Right atrium auricular region (tissue), 2 donors: Measurements from ENCODE around the gene EPRS1. TPM values are rescaled to one million over a fixed set of nuclear protein-coding genes. Genes with fewer than 3 reads are reported as not detected.

Source experiments
- DNase-seq: peaks from one replicate; pipeline ENCODE4 v3.0.0-alpha.2; 2019; ENCODE audit warnings: low spot score
- H3K27ac ChIP-seq, 2 donors: fragments of 200-600 bp; sonication (generic); 1 replicate in 1 of 2; 2 replicates in 1 of 2; pipeline ENCODE4 v1.5.1; 2016 to 2019
- H3K27me3 ChIP-seq, 2 donors: fragments of 200-600 bp; sonication (generic); one replicate each; pipeline versions ENCODE4 v1.5.1 to v1.6.0; 2017 to 2019
- H3K36me3 ChIP-seq: fragments of 200-600 bp; sonication (generic); one replicate; pipeline ENCODE4 v1.5.1; 2016
- H3K4me1 ChIP-seq, 2 donors: fragments of 200-600 bp; sonication (generic); one replicate each; pipeline versions ENCODE4 v1.5.1 to v1.6.0; 2017 to 2019
- H3K4me3 ChIP-seq, 2 donors: fragments of 200-600 bp; sonication (generic); 1 replicate in 1 of 2; 2 replicates in 1 of 2; pipeline ENCODE4 v1.5.1; 2017 to 2019; ENCODE audit warnings: mild to moderate bottlenecking in 1 of 2, moderate library complexity in 1 of 2
- H3K9me3 ChIP-seq, 2 donors: fragments of 200-600 bp; sonication (generic); one replicate each; pipeline ENCODE4 v1.5.1; 2019
- CTCF ChIP-seq, 2 donors: fragments of 200-600 bp; sonication (generic); IDR thresholded peaks; one replicate each; pipeline ENCODE4 v1.5.1; 2019; ENCODE audit warnings: antibody characterized with exemption in 2 of 2
- total RNA-seq, 2 donors: library from RNA; depleted of rRNA; stranded (reverse); fragments of >200 nt; gene quantifications; one replicate each; pipeline ENCODE4 v1.1.0, GENCODE V29; 2016

Gene EPRS1
- 10 to 100 TPM; 39.1 to 55.4 TPM for total RNA-seq

- H3K4me3 ChIP-seq: peak within 1 kb of the TSS; percentile 74 to 88
- H3K27ac ChIP-seq: peak within 1 kb of the TSS; percentile 86 to 94
- H3K4me1 ChIP-seq: peaks cover 0 to 16% of the 10 kb centered on the region in 2 donors
- no peaks in the 10 kb centered on the region for H3K9me3 ChIP-seq
- H3K36me3 ChIP-seq: no peaks in the 10 kb centered on the region
- no peaks in the 10 kb centered on the region for H3K27me3 ChIP-seq
- TF ChIP-seq CTCF (IDR thresholded peaks at IDR 0.05): peak; percentile 26 to 69
- peak; percentile 92 for DNase-seq
These were observed at the start of gene EPRS1 for GRCh38 chr1:220046052-220046930. Gene EPRS1, minus strand, starts transcription at chr1:220046505. Its CDS starts 117 bp downstream, at chr1:220046388.

GRCh38 chr1:220094016-220094911 lies 48.0 kb upstream of the EPRS1 start, which contains the start of gene IARS2:
Gene IARS2, plus strand, starts transcription at chr1:220094132. Its CDS starts 85 bp downstream, at chr1:220094217.
- Histone ChIP-seq H3K36me3 (peaks cover 21% of the 10 kb centered on the region), H3K27me3 (no peaks in the 10 kb centered on the region), H3K27ac (peak within 1 kb of the TSS; percentile 84 to 89), H3K4me1 (peaks cover 0 to 19% of the 10 kb centered on the region in 2 donors), H3K9me3 (no peaks in the 10 kb centered on the region), H3K4me3 (peak within 1 kb of the TSS; percentile 83 to 96)
- TF ChIP-seq CTCF (IDR thresholded peaks at IDR 0.05): no peak
- peak; percentile 73 for DNase-seq

- peak overlapping the region; percentile 84 to 89 for H3K27ac ChIP-seq
- no peaks in the 10 kb centered on the region for H3K9me3 ChIP-seq
- TF ChIP-seq CTCF (IDR thresholded peaks at IDR 0.05): no peak
- DNase-seq: no peak
- peaks cover 17% of the 10 kb centered on the region for H3K36me3 ChIP-seq
- peaks cover 0 to 19% of the 10 kb centered on the region in 2 donors for H3K4me1 ChIP-seq
- H3K27me3 ChIP-seq: no peaks in the 10 kb centered on the region
- H3K4me3 ChIP-seq: peak overlapping the region; percentile 83 to 96
These were observed 47.2 kb upstream of the EPRS1 start for GRCh38 chr1:220093361-220094015.

GRCh38 chr1:220092694-220093093 lies 46.4 kb upstream of the EPRS1 start:
- no peak overlapping the region for H3K4me3 ChIP-seq
- TF ChIP-seq CTCF (IDR thresholded peaks at IDR 0.05): no peak
- H3K27ac ChIP-seq: no peak overlapping the region
- no peaks in the 10 kb centered on the region for H3K27me3 ChIP-seq
- H3K4me1 ChIP-seq: peaks cover 0 to 19% of the 10 kb centered on the region in 2 donors
- H3K9me3 ChIP-seq: no peaks in the 10 kb centered on the region
- no peak for DNase-seq
- H3K36me3 ChIP-seq: peaks cover 10% of the 10 kb centered on the region
